ENCODE measurements around the gene CTBP2.

CTBP2 gene

GRCh38 chr10:125144693-125145623 lies 15.4 kb downstream of the CTBP2 start:
- Histone ChIP-seq H3K4me2 (ENCODE audit: low read length) (no peak overlapping the region), H3K9me3 (ENCODE audit: control insufficient read depth, insufficient read depth, low read length) (no peaks in the 10 kb centered on the region), H3K4me1 (ENCODE audit: control insufficient read depth, low read length) (peaks cover 28% of the 10 kb centered on the region), H3K79me2 (ENCODE audit: control insufficient read depth, low read length) (peaks cover 80% of the 10 kb centered on the region), H3K9me2 (replicated peaks; ENCODE audit: control insufficient read depth, low read length) (no peaks in the 10 kb centered on the region), H3K4me3 (ENCODE audit: low read length) (no peak overlapping the region), H3F3A (ENCODE audit: control insufficient read depth, insufficient read depth) (no peaks in the 10 kb centered on the region), H3K27me3 (ENCODE audit: control insufficient read depth, low read length) (no peaks in the 10 kb centered on the region), H4K20me1 (ENCODE audit: control insufficient read depth, insufficient read depth, low read depth, low read length) (peaks cover 14% of the 10 kb centered on the region), H3K36me3 (ENCODE audit: control insufficient read depth, low read length) (no peaks in the 10 kb centered on the region; the same call in 1 of the 2 replicates), H3K27ac (ENCODE audit: low read depth, low read length) (no peak overlapping the region)
- TF ChIP-seq CTCF (IDR thresholded peaks at IDR 0.05; ENCODE audit: low read depth, low read length, poor library complexity, severe bottlenecking) (peak; percentile 41), EZH2phosphoT487 (IDR thresholded peaks at IDR 0.05; ENCODE audit: borderline replicate concordance, low read length) (no peak)

GRCh38 chr10:125144206-125144605 lies 16.2 kb downstream of the CTBP2 start:
- H3K9me2 ChIP-seq (replicated peaks; ENCODE audit: control insufficient read depth, low read length): no peaks in the 10 kb centered on the region
- no peaks in the 10 kb centered on the region for H3K36me3 ChIP-seq (ENCODE audit: control insufficient read depth, low read length)
- peaks cover 77% of the 10 kb centered on the region for H3K79me2 ChIP-seq (ENCODE audit: control insufficient read depth, low read length)
- TF ChIP-seq CTCF (IDR thresholded peaks at IDR 0.05; ENCODE audit: low read depth, low read length, poor library complexity, severe bottlenecking): no peak
- no peak for TF ChIP-seq EZH2phosphoT487 (IDR thresholded peaks at IDR 0.05; ENCODE audit: borderline replicate concordance, low read length)
- H3F3A ChIP-seq (ENCODE audit: control insufficient read depth, insufficient read depth): no peaks in the 10 kb centered on the region
- no peaks in the 10 kb centered on the region for H3K9me3 ChIP-seq (ENCODE audit: control insufficient read depth, insufficient read depth, low read length)
- peaks cover 14% of the 10 kb centered on the region for H4K20me1 ChIP-seq (ENCODE audit: control insufficient read depth, insufficient read depth, low read depth, low read length)
- H3K27me3 ChIP-seq (ENCODE audit: control insufficient read depth, low read length): no peaks in the 10 kb centered on the region
- H3K4me3 ChIP-seq (ENCODE audit: low read length): no peak overlapping the region
- no peak overlapping the region for H3K27ac ChIP-seq (ENCODE audit: low read depth, low read length)
- peaks cover 21% of the 10 kb centered on the region for H3K4me1 ChIP-seq (ENCODE audit: control insufficient read depth, low read length)
- no peak overlapping the region for H3K4me2 ChIP-seq (ENCODE audit: low read length)

DNA sequence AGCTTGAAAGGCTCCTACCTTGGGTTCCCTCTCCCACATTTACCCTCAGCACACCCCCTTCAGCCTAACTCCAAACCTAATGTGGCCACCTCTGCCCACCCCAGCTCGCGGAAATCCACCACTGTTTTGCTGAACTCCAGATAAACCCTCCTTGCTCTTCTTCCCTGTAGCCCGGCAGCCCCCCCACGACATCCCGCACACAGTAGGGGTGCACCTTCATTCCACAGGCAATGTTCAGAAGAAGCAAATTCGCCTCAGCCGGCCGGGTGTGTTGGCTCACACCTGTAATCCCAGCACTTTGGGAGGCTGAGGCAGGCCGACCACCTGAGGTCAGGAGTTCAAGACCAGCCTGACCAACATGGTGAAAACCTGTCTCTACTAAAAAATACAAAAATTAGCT lies 17.4 kb downstream of the CTBP2 start:
- H3K9me3 ChIP-seq (ENCODE audit: control insufficient read depth, insufficient read depth, low read length): no peaks in the 10 kb centered on the region
- no peak overlapping the region for H3K27ac ChIP-seq (ENCODE audit: low read depth, low read length)
- no peaks in the 10 kb centered on the region for H3K9me2 ChIP-seq (replicated peaks; ENCODE audit: control insufficient read depth, low read length)
- peaks cover 70% of the 10 kb centered on the region for H3K79me2 ChIP-seq (ENCODE audit: control insufficient read depth, low read length)
- peaks cover 15% of the 10 kb centered on the region for H3K4me1 ChIP-seq (ENCODE audit: control insufficient read depth, low read length)
- no peaks in the 10 kb centered on the region for H3K27me3 ChIP-seq (ENCODE audit: control insufficient read depth, low read length)
- no peak overlapping the region for H3K4me3 ChIP-seq (ENCODE audit: low read length)
- TF ChIP-seq EZH2phosphoT487 (IDR thresholded peaks at IDR 0.05; ENCODE audit: borderline replicate concordance, low read length) (no peak), CTCF (IDR thresholded peaks at IDR 0.05; ENCODE audit: low read depth, low read length, poor library complexity, severe bottlenecking) (no peak)
- H4K20me1 ChIP-seq (ENCODE audit: control insufficient read depth, insufficient read depth, low read depth, low read length): peaks cover 14% of the 10 kb centered on the region
- H3K4me2 ChIP-seq (ENCODE audit: low read length): no peak overlapping the region
- no peaks in the 10 kb centered on the region for H3F3A ChIP-seq (ENCODE audit: control insufficient read depth, insufficient read depth)
- no peaks in the 10 kb centered on the region for H3K36me3 ChIP-seq (ENCODE audit: control insufficient read depth, low read length)
